ENCODE data around the gene C1orf35. TPM values are rescaled to one million over a fixed set of nuclear protein-coding genes. Genes with fewer than 3 reads are reported as not detected.
A peak's percentile ranks its signal among the peaks of the same experiment; 100 is the strongest.

Gene C1orf35
- total and polyA plus RNA-seq, 2 experiments from 2014 or later: 12.3 to 24.6 TPM

DNA sequence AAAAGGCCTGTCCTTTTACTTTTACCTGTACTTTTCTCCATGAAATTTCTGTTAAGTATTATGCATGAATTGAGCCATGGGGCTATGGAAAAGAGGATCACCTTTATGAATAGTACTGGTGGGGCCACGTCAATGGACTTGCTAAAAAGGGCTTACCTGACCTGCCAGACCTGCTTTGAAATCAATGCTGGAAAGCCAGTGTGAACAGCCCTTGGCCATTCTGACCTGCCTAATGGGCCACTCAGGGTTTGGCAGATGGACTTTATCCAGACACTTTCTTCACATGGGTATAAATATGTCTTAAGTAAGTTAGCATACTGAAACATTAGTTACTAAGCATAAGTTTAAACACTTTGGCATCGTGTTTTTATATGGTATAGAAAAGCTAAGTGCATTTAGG lies 28.6 kb upstream of the C1orf35 start:
- 72% methylated on average over 2 of the region's 2 CpGs for WGBS (ENCODE audit: low lambda C conversion rate, missing lambda C conversion rate)
- Histone ChIP-seq H3K9me3 (ENCODE audit: low read depth) (no peaks in the 10 kb centered on the region), H3K27me3 (no peaks in the 10 kb centered on the region), H3K4me3 (no peak overlapping the region), H4K20me1 (ENCODE audit: insufficient read depth, poor library complexity, severe bottlenecking) (no peaks in the 10 kb centered on the region), H3K9me2 (replicated peaks; ENCODE audit: insufficient read depth) (no peaks in the 10 kb centered on the region), H2AFZ (no peak overlapping the region), H3K36me3 (replicated peaks; ENCODE audit: insufficient read depth, low read depth) (no peaks in the 10 kb centered on the region), H3K27ac (peak overlapping the region; percentile 77), H3K79me2 (no peaks in the 10 kb centered on the region), H3K4me1 (ENCODE audit: insufficient read depth) (no peaks in the 10 kb centered on the region), H3K4me2 (peak overlapping the region; percentile 12)
- no peak for DNase-seq (ENCODE audit: low spot score)
- TF ChIP-seq, protein P1, sequence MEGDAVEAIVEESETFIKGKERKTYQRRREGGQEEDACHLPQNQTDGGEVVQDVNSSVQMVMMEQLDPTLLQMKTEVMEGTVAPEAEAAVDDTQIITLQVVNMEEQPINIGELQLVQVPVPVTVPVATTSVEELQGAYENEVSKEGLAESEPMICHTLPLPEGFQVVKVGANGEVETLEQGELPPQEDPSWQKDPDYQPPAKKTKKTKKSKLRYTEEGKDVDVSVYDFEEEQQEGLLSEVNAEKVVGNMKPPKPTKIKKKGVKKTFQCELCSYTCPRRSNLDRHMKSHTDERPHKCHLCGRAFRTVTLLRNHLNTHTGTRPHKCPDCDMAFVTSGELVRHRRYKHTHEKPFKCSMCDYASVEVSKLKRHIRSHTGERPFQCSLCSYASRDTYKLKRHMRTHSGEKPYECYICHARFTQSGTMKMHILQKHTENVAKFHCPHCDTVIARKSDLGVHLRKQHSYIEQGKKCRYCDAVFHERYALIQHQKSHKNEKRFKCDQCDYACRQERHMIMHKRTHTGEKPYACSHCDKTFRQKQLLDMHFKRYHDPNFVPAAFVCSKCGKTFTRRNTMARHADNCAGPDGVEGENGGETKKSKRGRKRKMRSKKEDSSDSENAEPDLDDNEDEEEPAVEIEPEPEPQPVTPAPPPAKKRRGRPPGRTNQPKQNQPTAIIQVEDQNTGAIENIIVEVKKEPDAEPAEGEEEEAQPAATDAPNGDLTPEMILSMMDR (IDR thresholded peaks at IDR 0.05; ENCODE audit: poor library complexity): no peak
- TF ChIP-seq EZH2phosphoT487 (IDR thresholded peaks at IDR 0.05; ENCODE audit: low read depth, severe bottlenecking, unreplicated experiment) (no peak), EZH2 (IDR thresholded peaks at IDR 0.05; ENCODE audit: borderline replicate concordance) (no peak)

DNA sequence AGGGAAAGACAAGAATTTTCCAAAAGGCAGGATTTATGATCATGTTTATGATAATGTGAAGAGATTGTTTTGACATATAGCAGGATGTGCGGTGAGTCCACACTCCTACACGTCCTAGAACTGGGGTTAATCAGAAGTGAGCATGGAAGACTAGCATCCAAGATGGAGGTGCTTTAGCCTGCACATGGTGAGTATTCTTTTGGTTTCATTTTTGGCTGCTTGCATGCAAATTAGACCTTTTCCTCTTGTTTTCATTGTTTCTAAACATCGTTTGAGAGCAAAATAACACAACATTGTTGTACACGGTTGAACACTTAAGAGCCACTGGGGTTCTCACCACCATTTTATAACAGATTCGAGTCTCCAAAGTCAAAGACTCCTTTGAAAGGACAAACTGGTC lies 22.1 kb upstream of the C1orf35 start:
- no peak overlapping the region for H3K27ac ChIP-seq
- peaks cover 6% of the 10 kb centered on the region for H3K4me1 ChIP-seq (ENCODE audit: insufficient read depth)
- no peaks in the 10 kb centered on the region for H4K20me1 ChIP-seq (ENCODE audit: insufficient read depth, poor library complexity, severe bottlenecking)
- H3K9me2 ChIP-seq (replicated peaks; ENCODE audit: insufficient read depth): no peaks in the 10 kb centered on the region
- no peak overlapping the region for H3K4me2 ChIP-seq
- no peak overlapping the region for H2AFZ ChIP-seq
- DNase-seq (ENCODE audit: low spot score): no peak
- no peak overlapping the region for H3K4me3 ChIP-seq
- no peaks in the 10 kb centered on the region for H3K79me2 ChIP-seq
- no peaks in the 10 kb centered on the region for H3K27me3 ChIP-seq
- TF ChIP-seq, protein P1 (IDR thresholded peaks at IDR 0.05; ENCODE audit: poor library complexity): no peak
- no peak for TF ChIP-seq EZH2 (IDR thresholded peaks at IDR 0.05; ENCODE audit: borderline replicate concordance)
- TF ChIP-seq EZH2phosphoT487 (IDR thresholded peaks at IDR 0.05; ENCODE audit: low read depth, severe bottlenecking, unreplicated experiment): no peak
- no peaks in the 10 kb centered on the region for H3K9me3 ChIP-seq (ENCODE audit: low read depth)
- 80% methylated on average over 5 of the region's 5 CpGs for WGBS (ENCODE audit: low lambda C conversion rate, missing lambda C conversion rate)
- no peaks in the 10 kb centered on the region for H3K36me3 ChIP-seq (replicated peaks; ENCODE audit: insufficient read depth, low read depth)

DNA sequence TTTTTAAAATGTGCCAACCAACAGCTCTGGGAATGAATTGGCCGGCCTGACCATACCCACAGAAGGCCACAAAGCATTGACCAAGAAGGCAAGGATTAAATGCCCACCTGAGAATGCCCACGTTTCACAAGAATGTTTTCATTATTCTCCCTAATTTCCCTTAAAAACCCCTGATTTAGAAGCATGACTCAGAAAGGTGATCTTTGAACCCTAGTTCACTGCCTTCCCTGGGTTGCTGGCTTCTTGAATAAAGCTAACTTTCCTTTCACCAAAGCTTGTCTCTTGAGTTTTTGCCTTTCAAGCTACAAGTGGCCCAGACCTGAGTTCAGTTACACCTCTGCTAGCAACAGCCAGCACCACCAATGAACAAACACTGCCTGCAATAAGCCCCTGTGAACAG lies 20.4 kb upstream of the C1orf35 start:
- no peak for DNase-seq (ENCODE audit: low spot score)
- 54% methylated on average over 2 of the region's 2 CpGs for WGBS (ENCODE audit: low lambda C conversion rate, missing lambda C conversion rate)
- Histone ChIP-seq H3K9me3 (ENCODE audit: low read depth) (no peaks in the 10 kb centered on the region), H4K20me1 (ENCODE audit: insufficient read depth, poor library complexity, severe bottlenecking) (no peaks in the 10 kb centered on the region), H3K4me3 (no peak overlapping the region), H3K4me2 (no peak overlapping the region), H2AFZ (no peak overlapping the region), H3K27me3 (no peaks in the 10 kb centered on the region), H3K4me1 (ENCODE audit: insufficient read depth) (peaks cover 6% of the 10 kb centered on the region), H3K79me2 (no peaks in the 10 kb centered on the region), H3K27ac (peak overlapping the region; percentile 52), H3K9me2 (replicated peaks; ENCODE audit: insufficient read depth) (no peaks in the 10 kb centered on the region), H3K36me3 (replicated peaks; ENCODE audit: insufficient read depth, low read depth) (no peaks in the 10 kb centered on the region)
- TF ChIP-seq EZH2 (IDR thresholded peaks at IDR 0.05; ENCODE audit: borderline replicate concordance): no peak
- TF ChIP-seq, protein P1 (IDR thresholded peaks at IDR 0.05; ENCODE audit: poor library complexity): no peak

DNA sequence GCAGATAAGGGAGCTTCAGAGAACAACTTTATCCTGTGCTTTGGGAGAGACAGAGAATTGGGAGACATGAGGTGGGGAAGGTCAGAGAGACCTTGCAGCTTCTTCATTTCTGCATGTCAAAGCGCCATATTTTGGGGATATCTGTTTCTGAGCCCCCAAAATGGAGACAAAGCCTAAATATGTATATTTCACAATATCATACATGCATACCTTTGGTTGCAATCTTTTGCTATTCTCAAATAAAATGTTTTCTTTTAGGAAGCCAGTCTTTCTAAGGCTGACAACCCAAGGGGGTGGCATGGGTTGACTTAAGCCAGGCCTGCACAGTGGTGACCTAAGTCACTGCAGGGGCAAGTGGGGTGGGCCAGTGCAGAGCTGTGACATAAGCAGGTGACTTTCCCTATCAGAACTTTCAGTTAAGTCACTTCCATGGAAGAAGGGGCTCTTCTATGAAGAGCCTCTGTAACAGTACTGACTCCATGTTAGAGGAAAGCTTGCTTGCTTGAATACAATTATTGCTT lies 19.9 kb upstream of the C1orf35 start:
- Histone ChIP-seq H3K4me3 (no peak overlapping the region), H3K27me3 (no peaks in the 10 kb centered on the region), H3K9me3 (ENCODE audit: low read depth) (no peaks in the 10 kb centered on the region), H2AFZ (no peak overlapping the region), H3K4me2 (no peak overlapping the region), H3K9me2 (replicated peaks; ENCODE audit: insufficient read depth) (no peaks in the 10 kb centered on the region), H3K4me1 (ENCODE audit: insufficient read depth) (peaks cover 6% of the 10 kb centered on the region), H4K20me1 (ENCODE audit: insufficient read depth, poor library complexity, severe bottlenecking) (no peaks in the 10 kb centered on the region), H3K79me2 (no peaks in the 10 kb centered on the region), H3K36me3 (replicated peaks; ENCODE audit: insufficient read depth, low read depth) (no peaks in the 10 kb centered on the region), H3K27ac (peak overlapping the region; percentile 52)
- WGBS (ENCODE audit: low lambda C conversion rate, missing lambda C conversion rate): 38% methylated on average over 1 of the region's 1 CpG
- no peak for TF ChIP-seq EZH2phosphoT487 (IDR thresholded peaks at IDR 0.05; ENCODE audit: low read depth, severe bottlenecking, unreplicated experiment)
- TF ChIP-seq, protein P1 (IDR thresholded peaks at IDR 0.05; ENCODE audit: poor library complexity): no peak
- TF ChIP-seq EZH2 (IDR thresholded peaks at IDR 0.05; ENCODE audit: borderline replicate concordance): no peak
- DNase-seq (ENCODE audit: low spot score): no peak

Data from hepatocyte (in vitro differentiated cells).